SU-DHL-6 (cell line): Measurements from ENCODE around the gene WASHC3.
"Not testable (repeated sequence)": the region's sequence is repeated elsewhere in the genome, so short reads cannot be mapped to it uniquely, and the experiment has no call there.

Experiments used
- H2AFZ ChIP-seq: fragments of 200-600 bp; sonication (generic); 2 replicates; pipeline ENCODE4 v1.6.1; 2014; ENCODE audit warnings: low read depth, mild to moderate bottlenecking, moderate library complexity, mixed read lengths, antibody characterized with exemption, low read length; ENCODE audit not compliant: severe bottlenecking
- H3F3A ChIP-seq: fragments of 200-600 bp; shearing (Covaris generic); 2 replicates; pipeline ENCODE4 v1.6.0; 2016; ENCODE audit warnings: antibody characterized with exemption, mild to moderate bottlenecking; ENCODE audit not compliant: insufficient read depth
- H3K27ac ChIP-seq: fragments of 200-600 bp; sonication (generic); 2 replicates; pipeline ENCODE4 v1.5.1; 2016; ENCODE audit warnings: low read depth, mild to moderate bottlenecking, low read length, moderate library complexity, mixed read lengths
- H3K27me3 ChIP-seq: fragments of 200-600 bp; sonication (generic), shearing (Covaris generic); 2 replicates; pipeline ENCODE4 v1.6.0; 2014; ENCODE audit warnings: mild to moderate bottlenecking, low read length
- H3K36me3 ChIP-seq: fragments of 200-600 bp; sonication (generic); 2 replicates; pipeline ENCODE4 v1.6.1; 2014; ENCODE audit warnings: mild to moderate bottlenecking, low read length, mixed read lengths
- H3K4me2 ChIP-seq: fragments of 300-600, 200-600 bp; shearing (Covaris generic), sonication (generic); 2 replicates; pipeline ENCODE4 v1.6.0; 2014; ENCODE audit warnings: low read length, low read depth, mild to moderate bottlenecking; ENCODE audit not compliant: poor library complexity, severe bottlenecking
- H3K4me3 ChIP-seq: fragments of 200-600 bp; sonication (generic); 2 replicates; pipeline ENCODE4 v1.5.1; 2014; ENCODE audit warnings: antibody characterized with exemption, low read length, mild to moderate bottlenecking, mixed read lengths; ENCODE audit not compliant: insufficient read depth, poor library complexity, severe bottlenecking
- H3K79me2 ChIP-seq: fragments of 200-600 bp; sonication (generic); 2 replicates; pipeline ENCODE4 v1.6.1; 2014; ENCODE audit warnings: mild to moderate bottlenecking, low read length, moderate library complexity; ENCODE audit not compliant: insufficient read depth
- H3K9ac ChIP-seq: fragments of 200-600 bp; sonication (generic); 2 replicates; pipeline ENCODE4 v1.7.0; 2014; ENCODE audit warnings: mild to moderate bottlenecking, low read length
- H3K9me2 ChIP-seq: fragments of 200-600 bp; sonication (generic); replicated peaks from 2 replicates; pipeline ENCODE4 v1.6.1; 2014; ENCODE audit warnings: low read length; ENCODE audit not compliant: insufficient read depth
- H3K9me3 ChIP-seq: fragments of 200-600 bp; sonication (generic); 2 replicates; pipeline ENCODE4 v1.6.1; 2014; ENCODE audit warnings: low read length, mixed read lengths; ENCODE audit not compliant: insufficient read depth
- H4K20me1 ChIP-seq: fragments of 200-600 bp; sonication (generic); 2 replicates; pipeline ENCODE4 v1.6.1; 2014; ENCODE audit warnings: low read depth, mild to moderate bottlenecking, antibody characterized with exemption, low read length, moderate library complexity, mixed read lengths
- EZH2phosphoT487 ChIP-seq: fragments of 200-600 bp; sonication (generic), shearing (Covaris generic); conservative IDR thresholded peaks from 2 replicates; pipeline ENCODE4 v1.6.1; 2018; ENCODE audit warnings: mild to moderate bottlenecking, antibody characterized with exemption, low read length, moderate library complexity, mixed read lengths
- TF ChIP-seq, protein P1 (sequence below): fragments of 200-600 bp; sonication (generic); IDR thresholded peaks from one replicate; pipeline ENCODE4 v1.5.1; 2017; ENCODE audit warnings: antibody characterized with exemption, mild to moderate bottlenecking, low read length, moderate library complexity; ENCODE audit not compliant: insufficient read depth, poor library complexity, severe bottlenecking

The WASHC3 gene

DNA sequence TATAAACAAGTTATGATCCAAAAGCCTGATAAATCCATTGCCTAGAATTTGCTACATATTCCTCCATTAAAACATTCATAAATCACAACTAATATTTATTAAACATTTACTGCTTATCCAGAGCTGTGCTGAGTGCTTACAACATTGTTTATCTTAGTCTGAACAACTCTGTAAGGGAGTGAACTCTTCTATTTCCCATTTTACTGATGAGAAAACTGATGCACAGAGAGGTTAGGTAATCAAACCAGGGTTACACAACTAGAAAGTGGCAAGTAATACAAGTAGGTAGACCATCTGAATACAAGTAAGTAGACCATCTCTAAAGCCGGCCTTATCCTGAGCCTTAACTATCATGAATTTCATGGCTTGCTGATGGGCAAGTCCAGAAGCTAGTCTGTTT, 39.5 kb downstream of the WASHC3 start:
- no peaks in the 10 kb centered on the region for H3K9me3 ChIP-seq
- H2AFZ ChIP-seq = no peak overlapping the region
- H4K20me1 ChIP-seq = no peaks in the 10 kb centered on the region
- H3K79me2 ChIP-seq = no peaks in the 10 kb centered on the region
- no peak for TF ChIP-seq EZH2phosphoT487
- TF ChIP-seq, protein P1, sequence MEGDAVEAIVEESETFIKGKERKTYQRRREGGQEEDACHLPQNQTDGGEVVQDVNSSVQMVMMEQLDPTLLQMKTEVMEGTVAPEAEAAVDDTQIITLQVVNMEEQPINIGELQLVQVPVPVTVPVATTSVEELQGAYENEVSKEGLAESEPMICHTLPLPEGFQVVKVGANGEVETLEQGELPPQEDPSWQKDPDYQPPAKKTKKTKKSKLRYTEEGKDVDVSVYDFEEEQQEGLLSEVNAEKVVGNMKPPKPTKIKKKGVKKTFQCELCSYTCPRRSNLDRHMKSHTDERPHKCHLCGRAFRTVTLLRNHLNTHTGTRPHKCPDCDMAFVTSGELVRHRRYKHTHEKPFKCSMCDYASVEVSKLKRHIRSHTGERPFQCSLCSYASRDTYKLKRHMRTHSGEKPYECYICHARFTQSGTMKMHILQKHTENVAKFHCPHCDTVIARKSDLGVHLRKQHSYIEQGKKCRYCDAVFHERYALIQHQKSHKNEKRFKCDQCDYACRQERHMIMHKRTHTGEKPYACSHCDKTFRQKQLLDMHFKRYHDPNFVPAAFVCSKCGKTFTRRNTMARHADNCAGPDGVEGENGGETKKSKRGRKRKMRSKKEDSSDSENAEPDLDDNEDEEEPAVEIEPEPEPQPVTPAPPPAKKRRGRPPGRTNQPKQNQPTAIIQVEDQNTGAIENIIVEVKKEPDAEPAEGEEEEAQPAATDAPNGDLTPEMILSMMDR = no peak
- H3K27me3 ChIP-seq = no peaks in the 10 kb centered on the region
- no peak overlapping the region for H3K4me2 ChIP-seq
- H3K4me3 ChIP-seq = no peak overlapping the region
- H3K36me3 ChIP-seq = peaks cover 9% of the 10 kb centered on the region; the same call in 1 of the 2 replicates
- H3K27ac ChIP-seq = no peak overlapping the region
- no peaks in the 10 kb centered on the region for H3K9me2 ChIP-seq
- H3K9ac ChIP-seq = no peak overlapping the region
- no peaks in the 10 kb centered on the region for H3F3A ChIP-seq

DNA sequence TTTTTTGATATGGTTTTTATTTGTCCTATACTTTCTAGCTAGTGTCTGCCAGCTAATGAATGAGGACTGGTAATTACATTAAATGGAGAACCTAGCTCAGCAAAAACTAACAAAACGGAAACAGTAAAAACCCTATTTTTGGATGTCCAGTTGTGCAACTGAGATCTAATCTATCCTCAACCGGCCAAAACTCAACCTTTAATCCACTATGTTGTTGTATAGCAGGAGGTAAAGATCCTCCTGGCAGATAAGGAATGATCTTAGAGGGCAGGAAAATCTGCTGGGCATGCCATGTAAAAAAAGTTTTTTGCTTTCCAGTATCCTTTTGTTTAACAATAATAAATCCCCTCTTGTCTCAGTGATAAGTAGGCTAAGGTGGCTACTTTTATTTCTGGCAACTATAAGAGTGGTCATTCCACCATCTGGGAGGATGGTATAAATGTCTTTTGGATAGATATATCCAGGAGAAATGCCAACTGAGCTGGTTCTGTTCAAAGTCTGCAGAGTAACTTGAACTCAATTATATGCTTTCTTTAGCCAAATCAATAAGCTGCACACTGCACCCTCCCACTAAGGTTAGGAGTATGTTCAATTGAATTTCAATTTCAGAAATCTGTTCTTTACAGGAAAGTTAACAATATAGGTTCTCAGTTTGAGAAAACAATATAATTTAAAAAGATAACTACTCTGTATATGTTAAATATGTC, 40.1 kb downstream of the WASHC3 start:
- Histone ChIP-seq H4K20me1 (no peaks in the 10 kb centered on the region), H3K79me2 (no peaks in the 10 kb centered on the region), H2AFZ (no peak overlapping the region), H3K9ac (no peak overlapping the region), H3K36me3 (peaks cover 9% of the 10 kb centered on the region; the same call in 1 of the 2 replicates), H3K4me3 (no peak overlapping the region), H3K27me3 (no peaks in the 10 kb centered on the region), H3K9me3 (no peaks in the 10 kb centered on the region), H3F3A (no peaks in the 10 kb centered on the region), H3K27ac (no peak overlapping the region), H3K9me2 (no peaks in the 10 kb centered on the region), H3K4me2 (no peak overlapping the region)
- TF ChIP-seq, protein P1 = no peak
- no peak for TF ChIP-seq EZH2phosphoT487

DNA sequence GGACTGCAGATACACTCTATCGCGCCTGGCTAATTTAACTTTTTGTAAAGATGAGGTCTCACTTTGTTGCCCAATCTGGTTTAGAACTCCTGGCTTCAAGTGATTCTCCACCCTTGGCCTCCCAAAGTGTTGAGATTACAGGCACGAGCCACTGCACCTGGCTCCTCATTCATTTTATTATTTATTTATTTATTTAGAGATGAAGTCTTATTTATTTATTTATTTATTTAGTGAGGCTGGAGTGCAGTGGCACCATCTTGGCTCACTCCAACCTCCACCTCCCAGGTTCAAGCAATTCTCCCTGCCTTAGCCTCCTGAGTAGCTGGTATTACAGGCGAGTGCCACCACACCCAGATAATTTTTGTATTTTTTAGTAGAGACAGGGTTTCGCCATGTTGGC, 43.2 kb downstream of the WASHC3 start:
- H4K20me1 ChIP-seq, H3K79me2 ChIP-seq, H3K9ac ChIP-seq, H2AFZ ChIP-seq, H3K36me3 ChIP-seq, H3K4me2 ChIP-seq, H3K9me3 ChIP-seq, H3K27me3 ChIP-seq, H3K4me3 ChIP-seq, H3K9me2 ChIP-seq, H3K27ac ChIP-seq, H3F3A ChIP-seq: not testable (repeated sequence)

DNA sequence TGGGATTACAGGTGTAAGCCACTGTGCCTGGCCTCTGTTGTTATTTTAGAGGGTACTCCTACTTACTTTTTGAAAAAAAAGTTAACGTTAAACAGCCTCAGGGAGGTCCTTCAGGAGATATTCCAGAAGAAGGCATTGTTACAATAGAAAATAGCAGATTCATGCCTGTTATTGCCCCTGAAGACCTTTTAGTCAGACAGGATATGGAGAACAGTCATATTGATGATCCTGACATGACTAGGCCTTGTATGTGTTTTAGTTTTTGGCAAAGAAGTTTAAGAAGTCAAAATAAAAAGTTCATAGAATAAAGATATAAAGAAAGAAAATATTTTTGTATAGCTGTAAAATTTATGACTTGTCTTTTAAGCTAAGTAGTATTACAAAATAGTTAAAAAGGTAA, 45.3 kb downstream of the WASHC3 start:
- H3K9me3 ChIP-seq = no peaks in the 10 kb centered on the region
- H3K27me3 ChIP-seq = no peaks in the 10 kb centered on the region
- no peak overlapping the region for H3K4me3 ChIP-seq
- no peak overlapping the region for H3K9ac ChIP-seq
- no peak overlapping the region for H3K27ac ChIP-seq
- H4K20me1 ChIP-seq = no peaks in the 10 kb centered on the region
- H3K9me2 ChIP-seq = no peaks in the 10 kb centered on the region
- H3K79me2 ChIP-seq = no peaks in the 10 kb centered on the region
- H3F3A ChIP-seq = peaks cover 5% of the 10 kb centered on the region; the same call in 1 of the 2 replicates
- H3K4me2 ChIP-seq = no peak overlapping the region
- H3K36me3 ChIP-seq = no peaks in the 10 kb centered on the region
- TF ChIP-seq, protein P1 = no peak
- TF ChIP-seq EZH2phosphoT487 = no peak
- H2AFZ ChIP-seq = no peak overlapping the region
